Measurements from ENCODE around the gene DEF6.

Gene DEF6

GRCh38 chr6:35362200-35362599 is 64.6 kb downstream of the DEF6 start:
- H3K36me3 ChIP-seq (ENCODE audit: control insufficient read depth in 2 of 2, insufficient read depth in 2 of 2, low read length in 2 of 2), result no peaks in the 10 kb centered on the region
- H3K27me3 ChIP-seq (ENCODE audit: control insufficient read depth in 1 of 2, insufficient read depth in 2 of 2, low read length in 2 of 2), result no peaks in the 10 kb centered on the region
- H3K9me3 ChIP-seq (ENCODE audit: control insufficient read depth in 2 of 2, low read length in 2 of 2), result no peaks in the 10 kb centered on the region
- H3K27ac ChIP-seq (ENCODE audit: low read length), result no peak overlapping the region
- no peak overlapping the region for H3K4me3 ChIP-seq (ENCODE audit: low read length in 2 of 2)
- no peak overlapping the region for H3K9ac ChIP-seq (ENCODE audit: low read length in 2 of 2)
- H3K4me1 ChIP-seq (ENCODE audit: control insufficient read depth, insufficient read depth, low read length), result peaks cover 41% of the 10 kb centered on the region

GRCh38 chr6:35363293-35363750 is 65.7 kb downstream of the DEF6 start:
- Histone ChIP-seq H3K27me3 (ENCODE audit: control insufficient read depth in 1 of 2, insufficient read depth in 2 of 2, low read length in 2 of 2) (no peaks in the 10 kb centered on the region), H3K4me1 (ENCODE audit: control insufficient read depth, insufficient read depth, low read length) (peaks cover 32% of the 10 kb centered on the region), H3K4me3 (ENCODE audit: low read length in 2 of 2) (no peak overlapping the region), H3K27ac (ENCODE audit: low read length) (no peak overlapping the region), H3K9ac (ENCODE audit: low read length in 2 of 2) (no peak overlapping the region), H3K36me3 (ENCODE audit: control insufficient read depth in 2 of 2, insufficient read depth in 2 of 2, low read length in 2 of 2) (no peaks in the 10 kb centered on the region), H3K9me3 (ENCODE audit: control insufficient read depth in 2 of 2, low read length in 2 of 2) (no peaks in the 10 kb centered on the region)

- Histone ChIP-seq H3K9me3 (ENCODE audit: control insufficient read depth in 2 of 2, low read length in 2 of 2) (no peaks in the 10 kb centered on the region), H3K4me1 (ENCODE audit: control insufficient read depth, insufficient read depth, low read length) (peaks cover 14% of the 10 kb centered on the region), H3K9ac (ENCODE audit: low read length in 2 of 2) (no peak overlapping the region), H3K36me3 (ENCODE audit: control insufficient read depth in 2 of 2, insufficient read depth in 2 of 2, low read length in 2 of 2) (peaks cover 0 to 2% of the 10 kb centered on the region in 2 donors), H3K27ac (ENCODE audit: low read length) (no peak overlapping the region), H3K4me3 (ENCODE audit: low read length in 2 of 2) (no peak overlapping the region), H3K27me3 (ENCODE audit: control insufficient read depth in 1 of 2, insufficient read depth in 2 of 2, low read length in 2 of 2) (no peaks in the 10 kb centered on the region)
Measured at GRCh38 chr6:35365594-35366203, 68.1 kb downstream of the DEF6 start.

GRCh38 chr6:35366204-35366596 is 68.6 kb downstream of the DEF6 start:
- no peak overlapping the region for H3K27ac ChIP-seq (ENCODE audit: low read length)
- peaks cover 12% of the 10 kb centered on the region for H3K4me1 ChIP-seq (ENCODE audit: control insufficient read depth, insufficient read depth, low read length)

GRCh38 chr6:35367646-35368037 is 70.0 kb downstream of the DEF6 start:
- no peak overlapping the region for H3K9ac ChIP-seq (ENCODE audit: low read length in 2 of 2)
- H3K9me3 ChIP-seq (ENCODE audit: control insufficient read depth in 2 of 2, low read length in 2 of 2), result no peaks in the 10 kb centered on the region
- no peak overlapping the region for H3K4me3 ChIP-seq (ENCODE audit: low read length in 2 of 2)
- peaks cover 11% of the 10 kb centered on the region for H3K4me1 ChIP-seq (ENCODE audit: control insufficient read depth, insufficient read depth, low read length)
- H3K36me3 ChIP-seq (ENCODE audit: control insufficient read depth in 2 of 2, insufficient read depth in 2 of 2, low read length in 2 of 2), result peaks cover 0 to 2% of the 10 kb centered on the region in 2 donors
- H3K27ac ChIP-seq (ENCODE audit: low read length), result no peak overlapping the region
- no peaks in the 10 kb centered on the region for H3K27me3 ChIP-seq (ENCODE audit: control insufficient read depth in 1 of 2, insufficient read depth in 2 of 2, low read length in 2 of 2)

More at GRCh38 chr6:35366204-35366596, 68.6 kb downstream of the DEF6 start:
- Histone ChIP-seq H3K4me3 (ENCODE audit: low read length in 2 of 2) (no peak overlapping the region), H3K36me3 (ENCODE audit: control insufficient read depth in 2 of 2, insufficient read depth in 2 of 2, low read length in 2 of 2) (peaks cover 0 to 2% of the 10 kb centered on the region in 2 donors), H3K9me3 (ENCODE audit: control insufficient read depth in 2 of 2, low read length in 2 of 2) (no peaks in the 10 kb centered on the region), H3K27me3 (ENCODE audit: control insufficient read depth in 1 of 2, insufficient read depth in 2 of 2, low read length in 2 of 2) (no peaks in the 10 kb centered on the region), H3K9ac (ENCODE audit: low read length in 2 of 2) (no peak overlapping the region)

GRCh38 chr6:35368038-35368887 is 70.6 kb downstream of the DEF6 start:
- Histone ChIP-seq H3K27me3 (ENCODE audit: control insufficient read depth in 1 of 2, insufficient read depth in 2 of 2, low read length in 2 of 2) (no peaks in the 10 kb centered on the region), H3K4me1 (ENCODE audit: control insufficient read depth, insufficient read depth, low read length) (peaks cover 9% of the 10 kb centered on the region), H3K4me3 (ENCODE audit: low read length in 2 of 2) (no peak overlapping the region), H3K9ac (ENCODE audit: low read length in 2 of 2) (no peak overlapping the region), H3K27ac (ENCODE audit: low read length) (no peak overlapping the region), H3K9me3 (ENCODE audit: control insufficient read depth in 2 of 2, low read length in 2 of 2) (no peaks in the 10 kb centered on the region), H3K36me3 (ENCODE audit: control insufficient read depth in 2 of 2, insufficient read depth in 2 of 2, low read length in 2 of 2) (peaks cover 0 to 2% of the 10 kb centered on the region in 2 donors)

GRCh38 chr6:35370124-35370741 is 72.6 kb downstream of the DEF6 start:
- H3K4me3 ChIP-seq (ENCODE audit: low read length in 2 of 2), result no peak overlapping the region
- H3K4me1 ChIP-seq (ENCODE audit: control insufficient read depth, insufficient read depth, low read length), result peaks cover 9% of the 10 kb centered on the region
- H3K9me3 ChIP-seq (ENCODE audit: control insufficient read depth in 2 of 2, low read length in 2 of 2), result no peaks in the 10 kb centered on the region
- no peaks in the 10 kb centered on the region for H3K27me3 ChIP-seq (ENCODE audit: control insufficient read depth in 1 of 2, insufficient read depth in 2 of 2, low read length in 2 of 2)
- peaks cover 0 to 2% of the 10 kb centered on the region in 2 donors for H3K36me3 ChIP-seq (ENCODE audit: control insufficient read depth in 2 of 2, insufficient read depth in 2 of 2, low read length in 2 of 2)
- no peak overlapping the region for H3K27ac ChIP-seq (ENCODE audit: low read length)
- H3K9ac ChIP-seq (ENCODE audit: low read length in 2 of 2), result no peak overlapping the region

- H3K27ac ChIP-seq (ENCODE audit: low read length), result no peak overlapping the region
- H3K9ac ChIP-seq (ENCODE audit: low read length in 2 of 2), result no peak overlapping the region
- no peak overlapping the region for H3K4me3 ChIP-seq (ENCODE audit: low read length in 2 of 2)
- peaks cover 0 to 2% of the 10 kb centered on the region in 2 donors for H3K36me3 ChIP-seq (ENCODE audit: control insufficient read depth in 2 of 2, insufficient read depth in 2 of 2, low read length in 2 of 2)
- peaks cover 9% of the 10 kb centered on the region for H3K4me1 ChIP-seq (ENCODE audit: control insufficient read depth, insufficient read depth, low read length)
- no peaks in the 10 kb centered on the region for H3K27me3 ChIP-seq (ENCODE audit: control insufficient read depth in 1 of 2, insufficient read depth in 2 of 2, low read length in 2 of 2)
- H3K9me3 ChIP-seq (ENCODE audit: control insufficient read depth in 2 of 2, low read length in 2 of 2), result no peaks in the 10 kb centered on the region
Measured at GRCh38 chr6:35370785-35371493, 73.3 kb downstream of the DEF6 start.
